Superior temporal gyrus (tissue), 1 donor: ENCODE data around the gene ARHGDIB.

ENCODE experiments used
- DNase-seq: peaks from one replicate; pipeline ENCODE4 v3.0.0-alpha.2; 2016; ENCODE audit errors: extremely low spot score

ARHGDIB gene

DNA sequence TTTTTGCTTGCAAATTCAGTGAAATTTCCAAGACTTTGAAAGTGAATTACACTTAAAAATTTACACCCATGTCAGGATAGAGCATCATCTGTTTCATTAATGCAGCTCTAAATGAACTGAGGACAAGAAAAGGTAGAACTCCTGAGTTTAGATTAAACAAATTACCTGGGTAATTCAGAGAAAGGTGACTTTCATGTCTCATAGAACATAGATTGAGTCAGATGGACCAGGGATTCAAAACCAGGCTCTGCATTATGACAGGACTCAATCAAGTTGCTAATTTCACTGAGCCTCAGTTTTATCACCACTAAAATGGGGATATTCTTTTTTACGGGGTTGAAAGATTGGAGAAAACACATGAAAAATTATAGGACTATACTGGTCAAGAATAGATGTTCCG, 4.5 kb downstream of the ARHGDIB start:
- DNase-seq: no peak

DNA sequence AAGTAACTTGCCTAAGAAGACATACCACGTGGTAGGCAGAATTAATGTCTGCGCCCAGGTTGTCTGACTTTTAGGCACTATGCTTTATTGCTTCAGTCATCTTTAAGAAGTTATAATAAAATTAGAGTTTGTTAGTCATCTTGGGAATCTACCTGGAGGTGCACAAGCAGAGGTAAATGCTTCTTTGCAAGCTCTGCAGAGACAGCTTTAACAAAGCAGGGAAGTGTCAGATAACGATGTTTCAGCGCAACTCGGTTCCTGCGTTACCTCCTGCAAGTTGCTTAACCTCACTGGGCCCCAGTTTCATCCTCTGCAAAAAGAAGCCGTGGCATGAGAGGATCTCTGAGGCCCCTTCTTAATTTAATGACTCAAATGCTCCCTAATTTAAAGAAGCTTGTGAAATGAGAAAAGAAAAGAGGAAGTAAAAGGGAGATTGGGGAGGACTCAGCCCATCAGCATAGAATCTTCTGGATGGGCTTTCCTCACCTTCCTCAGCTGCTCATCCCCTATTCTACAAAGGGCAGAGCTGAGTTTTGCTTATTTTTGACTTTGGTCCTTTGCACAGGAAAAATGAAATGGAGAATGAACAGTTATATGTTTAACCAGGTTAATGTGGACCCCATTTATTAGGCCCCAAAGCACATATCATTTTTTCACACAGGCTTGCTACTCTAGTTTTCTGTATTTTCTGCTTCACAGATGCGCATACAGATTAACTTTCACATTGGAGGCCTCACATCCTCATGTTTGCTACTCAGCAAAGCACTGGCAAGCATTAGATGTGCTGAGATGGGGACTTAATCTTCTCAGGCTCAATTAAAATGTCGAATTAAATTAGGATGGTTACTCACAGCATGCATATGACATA, 5.1 kb downstream of the ARHGDIB start:
- DNase-seq: no peak

DNA sequence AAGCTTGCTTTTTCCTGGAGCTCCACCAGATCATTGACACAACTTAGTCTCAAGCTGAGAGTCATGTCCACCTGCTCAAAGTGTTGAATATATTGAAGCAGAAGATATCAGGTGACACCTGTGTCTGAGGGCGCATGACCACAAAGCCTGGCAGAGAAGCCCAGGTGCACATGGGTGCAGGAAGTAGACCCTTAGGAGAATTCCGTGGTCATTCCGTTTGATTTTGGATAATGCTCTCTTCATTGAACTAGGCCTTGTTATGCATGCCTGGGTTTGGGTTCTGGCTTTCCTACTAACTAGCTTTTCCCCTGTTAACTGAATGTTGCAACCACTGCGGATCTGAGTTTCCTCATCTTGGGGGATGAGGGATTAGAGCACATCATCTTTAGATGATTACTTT, 7.1 kb downstream of the ARHGDIB start:
- no peak for DNase-seq

DNA sequence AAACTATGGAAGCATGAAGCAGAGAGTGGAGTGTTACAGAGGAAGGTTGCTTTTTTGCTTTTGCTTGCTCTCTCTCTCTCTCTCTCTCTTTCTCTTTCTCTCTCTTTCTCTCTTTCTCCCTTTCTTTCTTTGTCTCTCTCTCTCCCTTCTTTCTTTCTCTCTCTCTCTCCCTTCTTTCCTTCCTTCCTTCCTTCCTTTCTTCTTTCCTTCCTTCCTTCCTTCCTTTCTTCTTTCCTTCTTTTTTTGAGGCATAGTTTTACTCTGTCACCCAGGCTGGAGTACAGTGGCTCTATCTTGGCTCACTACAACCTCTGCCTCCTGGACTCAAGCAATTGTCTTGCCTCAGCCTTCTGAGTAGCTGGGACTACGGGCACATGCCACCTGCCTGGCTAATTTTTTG, 7.6 kb downstream of the ARHGDIB start:
- no peak for DNase-seq

DNA sequence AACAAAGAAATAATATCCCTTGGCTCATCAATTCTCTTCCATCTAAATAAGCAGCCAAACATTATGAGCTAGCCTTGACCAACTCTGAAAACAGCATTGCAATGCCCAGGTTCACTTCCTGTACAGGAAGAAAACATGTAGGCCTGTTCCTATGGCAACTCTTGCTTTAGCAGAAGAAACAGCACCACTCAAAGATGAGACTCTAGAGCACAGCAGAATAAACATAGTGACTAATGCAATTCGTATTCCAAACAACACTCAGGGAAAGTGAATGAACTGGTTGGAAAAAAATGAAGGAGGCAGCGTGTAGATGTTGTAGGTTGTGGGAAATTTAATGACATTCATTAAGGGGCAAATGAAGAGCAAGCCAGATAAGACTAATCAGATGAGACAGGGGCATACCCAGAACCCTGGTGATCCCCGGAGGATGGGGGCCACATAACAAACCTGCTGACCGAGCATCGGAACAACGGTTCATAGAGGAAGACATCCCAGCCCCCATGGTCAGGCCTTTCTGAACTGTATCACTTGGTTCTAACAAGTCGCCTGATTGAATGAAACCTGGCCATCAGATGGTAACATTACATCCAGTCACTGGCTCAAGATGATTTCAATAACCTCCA, 9.0 kb downstream of the ARHGDIB start:
- peak; percentile 48 for DNase-seq

DNA sequence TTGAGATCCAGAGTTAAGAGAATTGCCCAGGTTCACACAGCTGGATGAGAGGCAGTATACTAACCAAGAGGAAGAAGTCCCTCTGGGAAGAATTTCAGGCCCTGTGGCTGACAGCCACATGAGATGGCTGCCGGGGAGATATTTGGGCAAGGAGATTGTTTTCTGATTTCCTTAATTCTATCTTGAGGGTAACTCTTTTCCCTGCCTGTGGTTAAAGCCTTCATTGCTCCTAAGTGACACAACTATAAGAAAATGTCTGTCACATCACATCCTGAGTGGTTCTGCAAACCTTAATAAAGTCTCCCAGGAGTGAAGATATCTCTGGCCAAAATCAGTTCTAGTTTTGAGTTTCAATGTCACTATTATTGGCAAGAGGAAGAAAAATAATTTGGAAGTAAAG, 9.6 kb downstream of the ARHGDIB start:
- no peak for DNase-seq

DNA sequence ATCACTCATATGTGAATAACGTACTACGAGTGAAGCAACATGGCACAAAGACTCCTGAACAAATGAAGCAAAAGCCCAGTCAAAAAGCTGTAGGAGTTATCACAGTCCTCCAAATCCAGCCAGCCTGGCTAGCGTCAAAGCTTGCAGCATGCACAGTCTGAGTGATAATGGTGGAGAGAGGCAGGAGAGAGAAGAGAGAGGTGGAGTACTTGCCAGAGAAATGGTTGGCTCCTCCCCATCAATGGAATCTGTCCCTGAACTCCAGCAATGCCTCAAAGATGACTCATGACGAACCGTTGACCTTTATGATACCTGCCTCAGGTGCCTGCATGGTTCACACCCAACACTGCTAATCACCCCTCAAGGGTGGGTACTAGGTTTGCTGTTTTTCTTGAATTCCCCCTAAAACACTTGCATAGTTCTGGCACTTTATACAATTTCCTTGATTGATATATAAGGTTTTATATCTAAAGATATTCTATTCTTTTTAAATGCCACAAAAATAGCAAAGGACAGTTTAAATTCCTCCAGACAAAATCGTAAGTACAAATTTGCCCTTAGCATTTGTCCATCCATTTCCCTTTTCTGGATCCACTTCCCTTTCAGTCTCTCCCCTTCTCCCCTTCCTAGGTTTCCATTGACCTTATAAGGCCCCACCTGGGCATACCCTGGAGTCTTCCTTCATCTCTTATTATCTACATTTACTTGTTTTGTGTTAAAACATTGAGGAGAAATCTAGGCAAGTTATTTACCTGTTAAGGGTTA, 10.2 kb downstream of the ARHGDIB start:
- no peak for DNase-seq

DNA sequence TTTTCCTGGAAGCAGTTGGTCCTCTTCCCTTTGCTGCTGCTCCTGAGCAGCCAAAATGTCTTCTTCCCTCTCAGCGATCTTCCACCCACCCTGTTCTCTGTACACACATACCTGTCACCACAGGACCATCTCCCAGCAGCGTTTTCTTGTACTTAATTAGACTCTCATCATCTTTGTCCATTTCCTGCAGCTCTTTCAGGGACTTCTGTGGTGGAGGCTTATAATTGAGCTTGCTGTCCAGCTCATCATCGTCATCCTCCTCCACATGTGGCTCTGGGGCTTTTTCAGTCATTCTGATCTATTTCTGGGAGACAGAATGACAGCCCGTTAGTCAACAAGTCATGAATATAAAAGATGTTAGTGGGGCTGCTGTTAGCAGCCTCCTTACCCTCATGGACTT, 11.0 kb downstream of the ARHGDIB start:
- DNase-seq: no peak

DNA sequence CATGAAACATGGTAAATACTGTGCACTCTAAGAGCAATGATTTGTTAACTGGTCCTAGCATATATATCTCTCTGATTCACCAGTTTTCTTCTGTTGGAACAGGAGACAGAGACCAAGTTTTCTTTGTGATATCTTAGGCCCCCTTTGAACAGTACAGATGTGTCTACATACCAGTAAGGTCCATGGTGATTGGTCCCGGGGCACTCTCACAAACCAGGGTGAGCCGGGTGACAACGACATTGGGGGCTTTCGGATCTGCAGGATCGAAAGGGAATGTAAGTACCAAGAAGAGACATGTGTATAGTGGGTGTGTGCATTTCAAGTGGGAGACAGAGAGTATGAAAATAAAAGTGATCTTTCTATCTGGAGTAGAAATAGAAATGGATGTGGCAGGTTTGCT, 11.8 kb downstream of the ARHGDIB start:
- no peak for DNase-seq

DNA sequence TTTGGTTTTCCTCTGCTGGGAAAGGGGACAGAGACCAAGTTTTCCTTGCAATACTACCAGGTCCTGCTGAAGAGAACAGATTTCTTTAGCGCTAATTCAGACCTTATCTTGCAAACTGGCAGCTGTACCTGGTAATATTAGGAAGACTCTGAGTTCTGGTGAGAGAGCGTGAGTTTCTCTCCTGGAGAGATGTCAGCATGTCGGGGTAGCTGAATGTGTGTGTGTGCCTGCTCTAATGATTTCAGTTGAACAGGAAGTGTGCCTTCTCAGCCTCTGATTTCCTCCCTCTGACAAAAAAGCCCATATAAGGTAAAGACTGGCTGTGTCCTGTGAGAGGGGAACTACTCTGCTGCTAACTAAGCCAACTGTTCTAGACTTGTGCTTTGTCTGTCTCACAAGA, 12.7 kb downstream of the ARHGDIB start:
- DNase-seq: no peak

DNA sequence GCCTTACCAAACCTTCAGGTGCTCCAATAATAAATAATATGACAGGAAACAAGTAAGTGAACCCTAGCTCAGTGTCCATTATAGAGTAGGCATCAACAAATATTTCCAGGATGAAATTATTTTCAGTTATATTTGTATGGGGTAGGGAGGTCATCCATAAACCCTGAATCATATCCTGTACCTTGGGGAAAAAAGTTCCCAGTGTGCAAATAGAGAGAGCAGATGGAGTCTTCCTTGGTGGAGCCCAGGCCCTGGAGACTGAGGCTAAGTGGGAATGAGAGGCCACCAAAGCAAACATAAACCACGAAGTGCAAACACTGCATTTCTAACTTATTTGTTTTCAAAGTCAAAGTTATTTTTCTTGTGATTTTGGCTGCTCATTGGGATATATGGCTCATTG, 14.5 kb downstream of the ARHGDIB start:
- DNase-seq: no peak

DNA sequence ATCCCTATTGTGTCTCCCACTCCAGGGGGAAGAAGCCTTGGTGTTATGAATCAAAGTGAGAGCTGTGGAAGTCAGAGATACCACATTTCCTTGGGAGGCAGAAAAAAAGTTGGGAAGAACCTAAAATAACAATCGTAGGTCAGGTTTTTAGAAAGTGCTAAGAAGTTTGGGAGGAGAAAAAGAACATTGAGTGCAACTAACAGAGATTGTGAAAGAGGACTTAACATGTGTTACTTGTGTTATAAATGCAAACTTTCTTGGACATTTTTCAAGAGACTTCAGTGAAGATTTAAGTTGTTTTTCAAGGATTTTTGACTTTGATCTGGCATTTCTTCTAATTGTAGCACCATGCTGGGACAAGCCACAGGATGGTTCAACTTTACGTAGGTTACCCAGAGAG, 15.2 kb downstream of the ARHGDIB start:
- DNase-seq: peak; percentile 61

DNA sequence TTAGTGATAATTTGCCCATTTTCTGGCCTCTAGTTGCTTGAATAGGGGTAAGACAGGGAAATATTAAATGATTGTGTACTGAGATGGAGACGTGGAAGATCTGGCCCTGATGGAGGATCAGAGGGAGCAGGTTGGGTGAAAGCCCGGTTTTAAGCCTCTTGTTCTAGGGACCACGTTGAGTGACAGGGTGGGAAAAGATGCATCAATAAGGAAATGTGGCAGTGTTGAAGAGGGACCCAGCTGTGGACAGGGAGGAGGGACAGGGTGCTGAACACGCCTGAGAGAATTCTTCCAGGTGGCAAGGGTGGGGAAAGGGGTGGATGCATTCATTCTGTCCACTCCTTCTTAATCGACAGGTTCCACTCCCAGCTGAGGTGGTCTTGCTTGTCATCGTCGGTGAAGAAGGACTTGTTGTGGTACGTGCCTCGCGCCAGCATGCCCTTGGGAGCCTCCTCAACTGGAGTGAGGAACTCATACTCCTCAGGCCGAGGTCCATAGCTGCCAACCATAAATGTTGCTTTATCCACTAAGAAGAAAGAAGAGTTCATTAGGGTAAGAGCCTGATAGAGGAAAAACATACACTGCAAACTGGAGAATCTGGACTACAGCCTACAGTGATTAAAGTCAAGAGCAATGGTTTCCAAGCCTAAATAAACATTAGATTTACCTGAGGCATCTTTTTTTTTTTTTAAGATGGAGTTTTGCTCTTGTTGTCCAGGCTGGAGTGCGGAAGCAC, 19.0 kb downstream of the ARHGDIB start:
- DNase-seq: no peak

DNA sequence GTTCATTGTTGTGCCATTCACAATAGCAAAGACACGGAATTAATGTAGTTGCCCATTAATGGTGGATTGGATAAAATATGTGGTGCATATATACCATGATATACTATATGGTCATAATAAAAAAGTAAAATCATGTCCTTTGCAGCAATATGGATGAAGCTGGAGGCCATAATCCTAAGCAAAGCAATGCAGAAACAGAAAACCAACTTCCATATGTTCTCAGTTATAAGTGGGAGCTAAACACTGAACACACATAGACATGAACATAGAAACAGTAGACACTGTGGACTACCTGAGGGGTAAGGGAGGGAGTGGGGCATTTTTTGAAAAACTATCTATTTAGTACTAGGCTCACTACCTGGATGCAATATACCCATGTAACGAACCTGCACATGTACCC, 20.0 kb downstream of the ARHGDIB start:
- no peak for DNase-seq

DNA sequence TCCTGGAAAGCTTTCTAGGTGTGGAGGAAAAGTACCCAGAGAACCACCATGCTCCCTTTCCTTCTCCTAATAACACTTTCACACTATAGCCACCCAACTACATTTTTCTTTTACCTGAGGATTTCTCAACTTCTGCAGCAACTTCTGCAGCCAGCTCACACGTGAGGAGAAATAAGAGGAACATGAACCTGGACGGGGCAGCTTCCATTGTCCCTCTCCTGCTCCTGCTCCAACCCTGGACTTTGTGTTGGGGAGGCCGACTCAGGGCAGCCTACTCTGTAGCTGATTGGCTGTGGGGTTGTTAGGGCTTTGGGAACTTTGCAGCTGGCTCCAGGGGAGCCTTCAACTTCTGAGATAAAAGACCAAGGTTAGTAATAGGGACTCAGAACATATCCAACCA, 23.1 kb downstream of the ARHGDIB start, which contains the start of gene ERP27:
Gene ERP27 (minus strand): TSS at position 237 of the 400 bp plus-strand sequence. CDS start 29 bp downstream, at position 208.
- DNase-seq: no peak

DNA sequence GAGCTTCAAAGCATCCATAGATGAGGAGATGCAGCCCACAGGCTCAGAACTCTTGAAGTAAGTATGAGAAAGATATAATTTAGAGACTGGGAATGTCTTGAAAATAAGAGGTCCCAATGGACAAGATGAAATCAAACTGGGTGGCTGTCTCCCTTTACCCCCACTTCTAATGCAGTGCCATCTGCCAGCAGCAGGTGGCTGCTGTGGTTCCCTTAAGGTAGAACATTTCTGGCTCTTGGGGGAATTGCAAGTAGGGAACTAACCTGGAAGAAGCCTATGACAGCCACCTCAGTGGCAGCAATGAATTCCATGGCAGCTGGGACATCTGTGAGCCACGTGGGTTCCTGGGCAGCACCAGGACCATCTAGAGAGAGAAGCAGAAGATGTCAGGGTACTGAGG, 23.7 kb downstream of the ARHGDIB start:
- DNase-seq: no peak

DNA sequence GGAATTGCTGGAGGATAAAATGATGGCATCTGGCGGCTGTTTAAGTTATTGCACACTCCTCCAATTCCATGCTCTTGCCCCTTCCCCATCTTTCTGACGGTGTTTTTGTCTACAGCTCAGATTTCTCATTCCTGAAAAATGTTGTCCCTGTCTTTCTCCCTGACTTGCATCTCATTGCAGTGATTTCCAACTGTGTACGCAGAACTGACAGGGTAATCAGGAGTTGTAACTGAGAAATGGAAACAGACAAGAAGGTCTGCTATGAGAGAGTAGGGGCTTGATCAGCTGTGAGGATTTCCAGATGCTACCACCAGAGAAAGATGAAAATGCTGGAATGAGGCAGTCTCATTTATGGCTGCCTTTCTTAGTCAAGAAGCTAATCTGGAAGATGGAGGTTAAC, 24.4 kb downstream of the ARHGDIB start:
- no peak for DNase-seq

DNA sequence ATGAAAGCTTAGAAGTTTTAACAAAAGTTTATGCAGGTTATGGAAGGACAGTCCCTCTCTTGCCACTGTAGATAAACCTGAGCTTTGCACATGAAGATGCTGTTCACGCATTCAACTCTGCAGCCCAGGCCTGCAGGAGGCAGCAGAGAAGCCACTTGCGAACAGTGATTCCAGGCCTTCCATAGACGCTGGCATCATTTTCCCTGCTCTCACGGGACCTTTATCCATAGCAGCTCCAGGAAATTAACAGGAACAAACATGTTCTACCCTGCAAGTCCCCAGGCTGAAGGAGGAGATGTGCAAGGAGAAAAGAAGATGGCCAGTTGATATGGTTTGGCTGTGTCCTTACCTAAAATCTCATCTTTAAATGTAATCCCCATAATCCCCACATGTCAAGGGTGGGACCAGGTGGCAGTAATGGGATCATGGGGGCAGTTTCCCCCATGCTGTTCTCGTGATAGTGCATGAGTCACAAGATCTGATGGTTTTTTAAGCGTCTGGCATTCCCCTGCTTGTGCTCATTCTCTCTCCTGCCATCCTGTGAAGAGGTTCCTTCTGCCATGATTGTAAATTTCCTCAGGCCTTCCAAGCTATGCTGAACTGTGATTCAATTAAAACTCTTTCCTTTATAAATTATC, 25.1 kb downstream of the ARHGDIB start:
- DNase-seq: no peak

DNA sequence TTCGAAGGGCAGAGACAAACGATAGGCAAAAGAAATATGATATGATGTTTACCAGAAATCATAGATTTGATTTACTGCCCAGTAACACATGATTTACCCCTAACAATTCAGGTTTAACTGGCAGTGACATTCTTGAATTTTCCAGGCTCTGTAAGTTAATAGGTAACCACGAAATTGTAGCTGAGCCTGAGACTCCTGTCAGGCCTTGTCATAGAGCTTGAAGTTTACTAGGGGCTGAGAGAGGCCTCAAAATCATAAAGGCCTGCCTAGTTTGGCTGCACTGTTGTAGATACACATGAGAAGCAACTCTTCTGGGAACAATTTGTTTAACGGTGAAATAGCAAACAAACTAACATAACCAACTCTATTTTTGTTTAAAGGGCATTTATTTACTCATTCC, 26.4 kb downstream of the ARHGDIB start:
- DNase-seq: no peak

DNA sequence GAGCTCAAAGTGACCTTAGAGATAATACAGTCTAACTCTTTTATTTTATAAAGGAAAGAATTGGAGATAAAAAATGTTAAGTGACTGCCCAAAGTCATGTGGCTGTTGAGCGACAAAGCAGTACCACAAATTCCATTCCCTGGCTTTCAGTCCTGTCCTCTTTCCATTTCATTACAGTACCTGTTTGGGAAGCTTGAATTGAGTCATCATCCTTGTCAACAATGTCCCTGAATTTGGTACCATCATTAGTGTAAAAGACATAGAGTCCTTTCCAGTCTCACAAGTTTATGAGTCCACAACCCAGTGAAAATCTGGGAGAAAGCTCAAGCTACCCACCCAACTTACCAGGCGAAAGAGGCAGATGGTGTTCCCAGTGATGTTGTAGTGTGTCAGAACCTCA, 26.9 kb downstream of the ARHGDIB start:
- no peak for DNase-seq

DNA sequence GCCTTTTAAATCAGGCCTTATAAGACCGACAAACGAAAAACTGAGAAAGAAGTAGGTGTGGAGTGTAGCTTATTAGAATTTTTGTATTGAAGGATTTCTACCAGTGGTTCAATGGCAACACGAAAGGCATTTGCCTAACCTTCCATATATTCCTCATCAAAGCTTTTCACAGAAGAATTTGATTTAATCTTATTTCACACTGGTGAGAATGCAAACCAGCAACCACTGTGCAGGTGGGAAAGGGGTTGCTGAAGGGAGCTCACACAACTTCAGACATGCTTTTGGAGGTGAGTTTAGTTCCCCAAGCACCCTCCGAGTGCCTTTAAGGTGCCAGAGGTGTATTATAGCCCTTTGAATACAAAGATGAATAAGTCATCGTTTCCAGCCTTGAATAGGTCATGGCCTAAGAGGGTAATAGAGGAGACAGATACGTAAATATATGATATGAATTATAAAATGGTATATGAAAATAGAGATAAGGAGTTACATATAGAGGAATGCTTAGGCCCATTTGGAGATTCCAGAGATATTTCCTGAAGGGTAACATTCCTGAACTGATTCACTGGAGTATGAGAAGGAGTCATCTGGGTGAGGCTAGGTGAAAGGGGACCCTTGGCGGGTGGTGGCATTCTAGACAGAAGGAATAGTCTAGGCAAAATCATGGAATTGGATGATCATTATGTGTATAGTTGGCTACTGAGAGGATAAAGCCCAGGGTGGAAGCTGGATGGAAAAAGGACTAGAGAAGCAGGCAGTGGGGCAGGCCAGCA, 29.4 kb downstream of the ARHGDIB start:
- DNase-seq: no peak
